SH-SY5Y (cell line): ENCODE results near the gene UMPS.

Experiments used
- GATA2 ChIP-seq: IDR thresholded peaks from 2 replicates; pipeline ENCODE4 v1.6.1; 2011; ENCODE audit warnings: mild to moderate bottlenecking, low read depth, low read length
- GATA3 ChIP-seq: IDR thresholded peaks from 2 replicates; pipeline ENCODE4 v1.6.1; 2011; ENCODE audit warnings: low read depth, mild to moderate bottlenecking, low read length, moderate library complexity

Gene UMPS

GRCh38 chr3:124748560-124749198 lies 18.4 kb downstream of the UMPS start:
- TF ChIP-seq GATA3 = no peak
- TF ChIP-seq GATA2 = no peak

- TF ChIP-seq GATA3 (no peak), GATA2 (no peak)
These were observed 21.2 kb downstream of the UMPS start for GRCh38 chr3:124751501-124751900.

GRCh38 chr3:124752051-124752450 lies 21.8 kb downstream of the UMPS start:
- TF ChIP-seq GATA3 (no peak), GATA2 (no peak)

GRCh38 chr3:124758851-124759635 lies 28.8 kb downstream of the UMPS start:
- no peak for TF ChIP-seq GATA3
- no peak for TF ChIP-seq GATA2

- TF ChIP-seq GATA2 (no peak), GATA3 (no peak)
These were observed 29.6 kb downstream of the UMPS start for GRCh38 chr3:124759666-124760401.

- TF ChIP-seq GATA2 (no peak), GATA3 (no peak)
These were observed 30.3 kb downstream of the UMPS start for GRCh38 chr3:124760601-124761000.

- TF ChIP-seq GATA3 (no peak), GATA2 (no peak)
These were observed 31.1 kb downstream of the UMPS start for GRCh38 chr3:124761250-124761796.

GRCh38 chr3:124761935-124762660 lies 31.8 kb downstream of the UMPS start:
- TF ChIP-seq GATA2 (no peak), GATA3 (no peak)

GRCh38 chr3:124762661-124763011 lies 32.4 kb downstream of the UMPS start:
- TF ChIP-seq GATA2 (no peak), GATA3 (no peak)

GRCh38 chr3:124763206-124763605 lies 33.0 kb downstream of the UMPS start:
- no peak for TF ChIP-seq GATA2
- TF ChIP-seq GATA3 = no peak

GRCh38 chr3:124763644-124764358 lies 33.5 kb downstream of the UMPS start:
- TF ChIP-seq GATA3 (no peak), GATA2 (no peak)

GRCh38 chr3:124764746-124765145 lies 34.5 kb downstream of the UMPS start:
- TF ChIP-seq GATA2 (no peak), GATA3 (no peak)

GRCh38 chr3:124765197-124765840 lies 35.1 kb downstream of the UMPS start:
- no peak for TF ChIP-seq GATA3
- no peak for TF ChIP-seq GATA2
